ENCODE measurements around the gene MCC.

MCC gene

DNA sequence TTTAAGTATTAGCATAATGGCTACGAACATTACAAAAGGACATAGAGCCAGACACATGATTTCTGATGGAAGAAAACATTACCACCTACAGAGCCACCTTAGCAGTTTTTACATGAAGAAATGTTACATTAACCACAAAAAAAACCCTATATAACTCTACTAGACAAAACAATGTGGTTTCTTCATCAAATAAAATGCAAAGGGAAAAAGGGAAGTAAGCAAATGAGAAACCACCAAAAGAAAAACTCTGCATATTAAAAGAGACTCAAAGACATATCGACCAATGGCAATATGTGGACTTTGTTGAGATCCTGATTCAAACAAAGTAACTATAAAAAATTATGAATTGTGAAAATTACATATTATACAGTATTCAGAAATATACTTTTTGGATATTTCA, 186.1 kb downstream of the MCC start:
- CTCF ChIA-PET: interaction anchor here (0.6 kb wide), 1 partner anchor 22 kb away, joined by 5 read pairs; no protein-coding TSS in a partner anchor

DNA sequence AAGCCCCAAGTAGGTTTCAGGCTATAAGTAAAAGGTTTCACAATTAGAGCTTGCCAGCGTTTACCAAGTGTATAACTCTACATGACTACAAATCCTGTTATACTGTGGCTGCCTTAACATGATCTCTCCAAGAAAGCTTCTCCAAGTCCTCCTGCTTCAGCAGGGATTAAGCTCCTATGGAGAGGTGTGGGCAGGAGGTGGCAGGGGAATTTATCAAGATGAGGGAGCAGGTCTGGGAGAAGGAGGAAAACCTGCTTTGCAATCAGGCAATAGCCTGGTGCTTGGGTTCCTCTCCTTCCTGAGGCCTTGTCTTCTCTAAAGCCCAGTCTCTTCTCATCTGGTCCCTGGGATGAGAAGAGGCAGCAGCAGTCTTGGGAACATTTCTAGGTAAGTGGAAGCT, 188.7 kb downstream of the MCC start:
- no peak for TF ChIP-seq ZNF311 (tag by site-specific recombination; IDR thresholded peaks at IDR 0.05; ENCODE audit: borderline replicate concordance)
- Histone ChIP-seq H3K4me1 (ENCODE audit: control insufficient read depth, insufficient read depth, low read length) (peaks cover 9% of the 10 kb centered on the region), H3K9me3 (ENCODE audit: control insufficient read depth, insufficient read depth, low read depth, low read length) (no peaks in the 10 kb centered on the region), H3K36me3 (ENCODE audit: control insufficient read depth in 2 of 2, insufficient read depth in 1 of 2, low read length in 2 of 2) (no peaks in the 10 kb centered on the region), H3K27ac (ENCODE audit: extremely low read depth, low read depth, low read length) (no peak overlapping the region), H3K4me3 (ENCODE audit: low read depth, low read length) (no peak overlapping the region)
- POLR2A ChIA-PET: no interaction called here
- CTCF ChIA-PET: interaction anchor here (0.6 to 1.3 kb wide), 2 partner anchors 8 to 210 kb away, joined by 4 read pairs; no protein-coding TSS in a partner anchor

More for the DNA sequence above, 186.1 kb downstream of the MCC start:
- no peak overlapping the region for H3K27ac ChIP-seq (ENCODE audit: extremely low read depth, low read depth, low read length)
- no peak overlapping the region for H3K4me3 ChIP-seq (ENCODE audit: low read depth, low read length)
- TF ChIP-seq ZNF561 (tag by site-specific recombination; IDR thresholded peaks at IDR 0.05; ENCODE audit: borderline replicate concordance) (no peak), SETDB1 (IDR thresholded peaks at IDR 0.05; ENCODE audit: insufficient read length, low read length) (no peak), ZNF146 (tag by site-specific recombination; IDR thresholded peaks at IDR 0.05) (no peak), EGR2 (tag by site-specific recombination; IDR thresholded peaks at IDR 0.05; ENCODE audit: low read depth) (no peak)
- TF ChIP-seq, protein P1, sequence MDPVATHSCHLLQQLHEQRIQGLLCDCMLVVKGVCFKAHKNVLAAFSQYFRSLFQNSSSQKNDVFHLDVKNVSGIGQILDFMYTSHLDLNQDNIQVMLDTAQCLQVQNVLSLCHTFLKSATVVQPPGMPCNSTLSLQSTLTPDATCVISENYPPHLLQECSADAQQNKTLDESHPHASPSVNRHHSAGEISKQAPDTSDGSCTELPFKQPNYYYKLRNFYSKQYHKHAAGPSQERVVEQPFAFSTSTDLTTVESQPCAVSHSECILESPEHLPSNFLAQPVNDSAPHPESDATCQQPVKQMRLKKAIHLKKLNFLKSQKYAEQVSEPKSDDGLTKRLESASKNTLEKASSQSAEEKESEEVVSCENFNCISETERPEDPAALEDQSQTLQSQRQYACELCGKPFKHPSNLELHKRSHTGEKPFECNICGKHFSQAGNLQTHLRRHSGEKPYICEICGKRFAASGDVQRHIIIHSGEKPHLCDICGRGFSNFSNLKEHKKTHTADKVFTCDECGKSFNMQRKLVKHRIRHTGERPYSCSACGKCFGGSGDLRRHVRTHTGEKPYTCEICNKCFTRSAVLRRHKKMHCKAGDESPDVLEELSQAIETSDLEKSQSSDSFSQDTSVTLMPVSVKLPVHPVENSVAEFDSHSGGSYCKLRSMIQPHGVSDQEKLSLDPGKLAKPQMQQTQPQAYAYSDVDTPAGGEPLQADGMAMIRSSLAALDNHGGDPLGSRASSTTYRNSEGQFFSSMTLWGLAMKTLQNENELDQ (tag by site-specific recombination; IDR thresholded peaks at IDR 0.05; ENCODE audit: low read depth): no peak
- H3K36me3 ChIP-seq (ENCODE audit: control insufficient read depth in 2 of 2, insufficient read depth in 1 of 2, low read length in 2 of 2): no peaks in the 10 kb centered on the region
- POLR2A ChIA-PET: no interaction called here
- no peaks in the 10 kb centered on the region for H3K9me3 ChIP-seq (ENCODE audit: control insufficient read depth, insufficient read depth, low read depth, low read length)
- H3K4me1 ChIP-seq (ENCODE audit: control insufficient read depth, insufficient read depth, low read length): no peaks in the 10 kb centered on the region

GRCh38 chr5:113296676-113297075, 191.6 kb downstream of the MCC start:
- CTCF ChIA-PET: no interaction called here
- H3K9me3 ChIP-seq (ENCODE audit: control insufficient read depth, insufficient read depth, low read depth, low read length): no peaks in the 10 kb centered on the region
- H3K36me3 ChIP-seq (ENCODE audit: control insufficient read depth in 2 of 2, insufficient read depth in 1 of 2, low read length in 2 of 2): no peaks in the 10 kb centered on the region
- H3K27ac ChIP-seq (ENCODE audit: extremely low read depth, low read depth, low read length): no peak overlapping the region
- peaks cover 15% of the 10 kb centered on the region for H3K4me1 ChIP-seq (ENCODE audit: control insufficient read depth, insufficient read depth, low read length)
- H3K4me3 ChIP-seq (ENCODE audit: low read depth, low read length): no peak overlapping the region
- POLR2A ChIA-PET: no interaction called here
- no peak for TF ChIP-seq PRDM2 (tag by site-specific recombination; IDR thresholded peaks at IDR 0.05; ENCODE audit: borderline replicate concordance)
- TF ChIP-seq, protein P2, sequence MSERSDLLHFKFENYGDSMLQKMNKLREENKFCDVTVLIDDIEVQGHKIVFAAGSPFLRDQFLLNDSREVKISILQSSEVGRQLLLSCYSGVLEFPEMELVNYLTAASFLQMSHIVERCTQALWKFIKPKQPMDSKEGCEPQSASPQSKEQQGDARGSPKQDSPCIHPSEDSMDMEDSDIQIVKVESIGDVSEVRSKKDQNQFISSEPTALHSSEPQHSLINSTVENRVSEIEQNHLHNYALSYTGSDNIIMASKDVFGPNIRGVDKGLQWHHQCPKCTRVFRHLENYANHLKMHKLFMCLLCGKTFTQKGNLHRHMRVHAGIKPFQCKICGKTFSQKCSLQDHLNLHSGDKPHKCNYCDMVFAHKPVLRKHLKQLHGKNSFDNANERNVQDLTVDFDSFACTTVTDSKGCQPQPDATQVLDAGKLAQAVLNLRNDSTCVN (tag by site-specific recombination; optimal IDR thresholded peaks at IDR 0.05): no peak
- no peak for TF ChIP-seq ZBTB8A (tag by site-specific recombination; IDR thresholded peaks at IDR 0.05)
- TF ChIP-seq REPIN1 (tag by site-specific recombination; IDR thresholded peaks at IDR 0.05; ENCODE audit: low read depth): no peak
- no peak for TF ChIP-seq SCRT2 (tag by site-specific recombination; IDR thresholded peaks at IDR 0.05)
- no peak for TF ChIP-seq ZNF513 (tag by site-specific recombination; IDR thresholded peaks at IDR 0.05)
- TF ChIP-seq ZNF214 (tag by site-specific recombination; IDR thresholded peaks at IDR 0.05; ENCODE audit: borderline replicate concordance): no peak
- no peak for TF ChIP-seq ZNF16 (tag by site-specific recombination; IDR thresholded peaks at IDR 0.05; ENCODE audit: low read depth)
- TF ChIP-seq ZBTB1 (tag by site-specific recombination; IDR thresholded peaks at IDR 0.05): no peak
- no peak for TF ChIP-seq ZNF76 (tag by site-specific recombination; IDR thresholded peaks at IDR 0.05; ENCODE audit: borderline replicate concordance, low read depth)
- TF ChIP-seq PRDM4 (tag by site-specific recombination; IDR thresholded peaks at IDR 0.05): no peak
- no peak for TF ChIP-seq ZNF560 (tag by site-specific recombination; IDR thresholded peaks at IDR 0.05; ENCODE audit: borderline replicate concordance)
